GM18505 (cell line): Measurements from ENCODE around the gene OR13C4.
"Not testable (repeated sequence)": the region's sequence is repeated elsewhere in the genome, so short reads cannot be mapped to it uniquely, and the experiment has no call there.

Source experiments
- ATAC-seq: cut with Tn5 transposase; IDR thresholded peaks from one replicate; pipeline ENCODE4 v1.9.1; 2021; ENCODE audit not compliant: unreplicated experiment
- POLR2A ChIP-seq: IDR thresholded peaks from 4 replicates; pipeline ENCODE4 v1.6.1; 2011; ENCODE audit warnings: borderline replicate concordance; ENCODE audit not compliant: insufficient read depth, insufficient read length; ENCODE audit errors: extremely low read depth

OR13C4 gene

GRCh38 chr9:104527109-104527508 lies at the start of gene OR13C4:
Gene OR13C4 (minus strand): TSS chr9:104527209. CDS start chr9:104527209, 0 bp downstream.
- ATAC-seq, result no peak
- TF ChIP-seq POLR2A, result no peak

GRCh38 chr9:104575456-104575855 lies 48.4 kb upstream of the OR13C4 start:
- no peak for ATAC-seq
- TF ChIP-seq POLR2A, result no peak

- no peak for TF ChIP-seq POLR2A
- no peak for ATAC-seq
Measured at GRCh38 chr9:104572612-104573011, 45.6 kb upstream of the OR13C4 start.

GRCh38 chr9:104568868-104569267 lies 41.9 kb upstream of the OR13C4 start, which contains the start of gene OR13C8:
Gene OR13C8 (plus strand): TSS chr9:104569168. CDS start chr9:104569168, 0 bp downstream.
- ATAC-seq, result no peak
- TF ChIP-seq POLR2A, result no peak

- no peak for TF ChIP-seq POLR2A
- no peak for ATAC-seq
Measured at GRCh38 chr9:104564358-104564757, 37.3 kb upstream of the OR13C4 start.

GRCh38 chr9:104556830-104557634 lies 30.0 kb upstream of the OR13C4 start:
- TF ChIP-seq POLR2A, result no peak
- no peak for ATAC-seq

- no peak for ATAC-seq
- no peak for TF ChIP-seq POLR2A
Measured at GRCh38 chr9:104555521-104555920, 28.5 kb upstream of the OR13C4 start.

GRCh38 chr9:104553261-104553660 lies 26.3 kb upstream of the OR13C4 start:
- ATAC-seq, result no peak

GRCh38 chr9:104544644-104545043 lies 17.6 kb upstream of the OR13C4 start:
- TF ChIP-seq POLR2A, result no peak
- ATAC-seq, result no peak

More at GRCh38 chr9:104553261-104553660, 26.3 kb upstream of the OR13C4 start:
- no peak for TF ChIP-seq POLR2A

- no peak for ATAC-seq
- no peak for TF ChIP-seq POLR2A
Measured at GRCh38 chr9:104539275-104539674, 12.3 kb upstream of the OR13C4 start.

GRCh38 chr9:104536756-104537155 lies 9.7 kb upstream of the OR13C4 start, which contains the start of gene OR13C3:
Gene OR13C3 (minus strand): TSS chr9:104536856. CDS start chr9:104536723, 133 bp downstream.
- no peak for ATAC-seq
- no peak for TF ChIP-seq POLR2A

- not testable (repeated sequence) for ATAC-seq
Measured at GRCh38 chr9:104520241-104520640, 6.8 kb downstream of the OR13C4 start.

- no peak for TF ChIP-seq POLR2A
- ATAC-seq, result no peak
Measured at GRCh38 chr9:104514901-104515300, 12.1 kb downstream of the OR13C4 start.

GRCh38 chr9:104506565-104506964 lies 20.4 kb downstream of the OR13C4 start:
- no peak for ATAC-seq

GRCh38 chr9:104503963-104504362 lies 23.0 kb downstream of the OR13C4 start, which contains the start of gene OR13F1:
Gene OR13F1 (plus strand): TSS chr9:104504263. CDS start chr9:104504263, 0 bp downstream.
- ATAC-seq, result no peak
- no peak for TF ChIP-seq POLR2A

More at GRCh38 chr9:104506565-104506964, 20.4 kb downstream of the OR13C4 start:
- no peak for TF ChIP-seq POLR2A

- no peak for ATAC-seq
- TF ChIP-seq POLR2A, result no peak
Measured at GRCh38 chr9:104503440-104503839, 23.6 kb downstream of the OR13C4 start.
